ENCODE data around the gene TCF4.

- TF ChIP-seq CTCF (IDR thresholded peaks at IDR 0.05) (no peak), POLR2A (IDR thresholded peaks at IDR 0.05) (no peak)
Measured at GRCh38 chr18:55213586-55213985, 374.4 kb downstream of the TCF4 start.
